HEK293 (cell line): ENCODE measurements around the gene RETREG2.

Experiments used
- CTCF ChIP-seq: fragments of 450-650 bp; formaldehyde crosslinking; IDR thresholded peaks from 2 replicates; pipeline ENCODE4 v1.5.1; 2016; ENCODE audit warnings: missing biosample characterization, missing genetic modification characterization
- FEZF1 ChIP-seq: fragments of 450-650 bp; formaldehyde crosslinking; IDR thresholded peaks from 2 replicates; pipeline ENCODE4 v1.5.1; 2016; ENCODE audit warnings: missing biosample characterization, missing genetic modification characterization
- GLI4 ChIP-seq: fragments of 450-650 bp; formaldehyde crosslinking; IDR thresholded peaks from 2 replicates; pipeline ENCODE4 v1.5.1; 2016; ENCODE audit warnings: missing biosample characterization, missing genetic modification characterization
- GLIS1 ChIP-seq: fragments of 450-650 bp; formaldehyde crosslinking; IDR thresholded peaks from 2 replicates; pipeline ENCODE4 v1.5.1; 2016; ENCODE audit warnings: missing biosample characterization, missing genetic modification characterization
- GLIS2 ChIP-seq: fragments of 450-650 bp; formaldehyde crosslinking; IDR thresholded peaks from 2 replicates; pipeline ENCODE4 v1.5.1; 2016; ENCODE audit warnings: missing biosample characterization, missing genetic modification characterization
- INSM2 ChIP-seq: fragments of 450-650 bp; formaldehyde crosslinking; IDR thresholded peaks from 2 replicates; pipeline ENCODE4 v1.5.1; 2016; ENCODE audit warnings: missing biosample characterization, missing genetic modification characterization
- KLF10 ChIP-seq: fragments of 450-650 bp; IDR thresholded peaks from 2 replicates; pipeline ENCODE4 v1.5.1; 2018; ENCODE audit warnings: missing biosample characterization, mild to moderate bottlenecking, missing genetic modification characterization
- KLF16 ChIP-seq: fragments of 450-650 bp; formaldehyde crosslinking; IDR thresholded peaks from 2 replicates; pipeline ENCODE4 v1.5.1; 2017; ENCODE audit warnings: missing biosample characterization, missing genetic modification characterization
- KLF17 ChIP-seq: fragments of 450-650 bp; formaldehyde crosslinking; IDR thresholded peaks from 2 replicates; pipeline ENCODE4 v1.5.1; 2016; ENCODE audit warnings: missing biosample characterization, missing genetic modification characterization
- KLF9 ChIP-seq: fragments of 450-650 bp; formaldehyde crosslinking; IDR thresholded peaks from 2 replicates; pipeline ENCODE4 v1.5.1; 2016; ENCODE audit warnings: missing biosample characterization, missing genetic modification characterization, low read depth
- MZF1 ChIP-seq: fragments of 450-650 bp; formaldehyde crosslinking; IDR thresholded peaks from 2 replicates; pipeline ENCODE4 v1.5.1; 2017; ENCODE audit warnings: missing biosample characterization, missing genetic modification characterization, borderline replicate concordance
- SP2 ChIP-seq: fragments of 450-650 bp; formaldehyde crosslinking; IDR thresholded peaks from 2 replicates; pipeline ENCODE4 v1.5.1; 2016; ENCODE audit warnings: missing biosample characterization, missing genetic modification characterization
- YY1 ChIP-seq: fragments of 450-650 bp; formaldehyde crosslinking; IDR thresholded peaks from 2 replicates; pipeline ENCODE4 v1.5.1; 2018; ENCODE audit warnings: missing biosample characterization, missing genetic modification characterization
- ZBTB8A ChIP-seq: fragments of 450-650 bp; formaldehyde crosslinking; IDR thresholded peaks from 2 replicates; pipeline ENCODE4 v1.5.1; 2016; ENCODE audit warnings: missing biosample characterization, missing genetic modification characterization
- ZFHX2 ChIP-seq: fragments of 450-650 bp; formaldehyde crosslinking; conservative IDR thresholded peaks from 2 replicates; pipeline ENCODE4 v1.5.1; 2016; ENCODE audit warnings: missing biosample characterization, missing genetic modification characterization
- ZNF10 ChIP-seq: fragments of 450-650 bp; formaldehyde crosslinking; IDR thresholded peaks from 2 replicates; pipeline ENCODE4 v1.5.1; 2017; ENCODE audit warnings: missing biosample characterization, missing genetic modification characterization
- ZNF561 ChIP-seq: fragments of 450-650 bp; IDR thresholded peaks from 2 replicates; pipeline ENCODE4 v1.5.1; 2018; ENCODE audit warnings: missing biosample characterization, missing genetic modification characterization, borderline replicate concordance
- ZNF600 ChIP-seq: fragments of 450-650 bp; formaldehyde crosslinking; IDR thresholded peaks from 2 replicates; pipeline ENCODE4 v1.5.1; 2016; ENCODE audit warnings: missing biosample characterization, missing genetic modification characterization
- ZSCAN30 ChIP-seq: fragments of 450-650 bp; IDR thresholded peaks from 2 replicates; pipeline ENCODE4 v1.5.1; 2018; ENCODE audit warnings: missing biosample characterization, mild to moderate bottlenecking, missing genetic modification characterization, moderate library complexity
- ZXDB ChIP-seq: fragments of 450-650 bp; formaldehyde crosslinking; IDR thresholded peaks from 2 replicates; pipeline ENCODE4 v1.5.1; 2016; ENCODE audit warnings: missing biosample characterization, missing genetic modification characterization
- TF ChIP-seq, protein P1 (sequence below): fragments of 450-650 bp; formaldehyde crosslinking; IDR thresholded peaks from 2 replicates; pipeline ENCODE4 v1.5.1; 2017; ENCODE audit warnings: missing biosample characterization, missing genetic modification characterization
- TF ChIP-seq, protein P2 (sequence below): fragments of 450-650 bp; formaldehyde crosslinking; IDR thresholded peaks from 2 replicates; pipeline ENCODE4 v1.5.1; 2016; ENCODE audit warnings: missing biosample characterization, missing genetic modification characterization
- TF ChIP-seq, protein P3 (sequence below): sonication (generic); formaldehyde crosslinking; IDR thresholded peaks from 2 replicates; pipeline ENCODE4 v1.8.1; 2022; ENCODE audit warnings: mild to moderate bottlenecking, moderate library complexity, missing genetic modification reagents
- TF ChIP-seq, protein P4 (sequence below): fragments of 450-650 bp; IDR thresholded peaks from 2 replicates; pipeline ENCODE4 v1.5.1; 2018; ENCODE audit warnings: missing biosample characterization, mild to moderate bottlenecking, missing genetic modification characterization
- TF ChIP-seq, protein P5 (sequence below): fragments of 450-650 bp; formaldehyde crosslinking; IDR thresholded peaks from 2 replicates; pipeline ENCODE4 v1.5.1; 2017; ENCODE audit warnings: missing biosample characterization, missing genetic modification characterization

Gene RETREG2

DNA sequence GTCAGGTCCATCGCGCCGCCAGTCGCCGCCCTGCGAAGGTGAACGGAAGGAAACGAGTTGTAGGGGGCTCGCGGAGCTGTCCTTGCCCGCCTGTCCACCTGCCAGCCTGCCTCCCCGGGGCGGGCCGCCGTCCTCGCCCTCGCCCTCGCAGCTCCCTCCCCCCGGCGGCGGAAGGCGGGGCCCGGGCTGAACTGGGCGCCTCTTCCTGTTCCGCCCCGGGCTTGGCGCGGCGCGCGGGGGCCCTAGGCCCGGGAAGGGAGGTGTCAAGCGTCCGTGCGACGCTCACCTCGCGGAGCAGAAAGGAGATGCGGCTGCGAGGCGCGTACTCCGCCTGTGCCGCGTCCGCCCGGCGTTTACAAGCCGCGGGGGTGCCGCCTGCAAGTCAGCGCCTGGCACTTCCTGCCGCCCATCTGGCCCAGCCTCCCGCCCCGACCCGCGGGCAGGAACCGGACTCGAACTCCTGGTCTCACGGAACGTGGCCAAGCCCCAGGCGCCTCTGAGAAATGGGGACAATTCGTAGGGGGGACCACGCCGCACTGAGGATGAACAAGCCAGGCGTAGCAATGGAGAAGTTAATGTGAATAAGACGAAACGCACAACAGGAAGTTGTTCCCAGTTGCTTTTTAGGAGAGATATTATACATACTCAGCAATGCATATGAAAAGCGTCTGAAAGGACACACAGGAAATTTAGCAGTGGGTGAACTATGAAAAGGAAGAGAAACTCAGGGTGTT is 1.1 kb upstream of the RETREG2 start, which contains the start of gene CNPPD1 (continued):
- peak; percentile 88; the same call in 1 of the 2 replicates for TF ChIP-seq KLF9
- peak; percentile 75; the same call in 1 of the 2 replicates for TF ChIP-seq ZSCAN30 (tag by site-specific recombination)
- TF ChIP-seq, protein P1, sequence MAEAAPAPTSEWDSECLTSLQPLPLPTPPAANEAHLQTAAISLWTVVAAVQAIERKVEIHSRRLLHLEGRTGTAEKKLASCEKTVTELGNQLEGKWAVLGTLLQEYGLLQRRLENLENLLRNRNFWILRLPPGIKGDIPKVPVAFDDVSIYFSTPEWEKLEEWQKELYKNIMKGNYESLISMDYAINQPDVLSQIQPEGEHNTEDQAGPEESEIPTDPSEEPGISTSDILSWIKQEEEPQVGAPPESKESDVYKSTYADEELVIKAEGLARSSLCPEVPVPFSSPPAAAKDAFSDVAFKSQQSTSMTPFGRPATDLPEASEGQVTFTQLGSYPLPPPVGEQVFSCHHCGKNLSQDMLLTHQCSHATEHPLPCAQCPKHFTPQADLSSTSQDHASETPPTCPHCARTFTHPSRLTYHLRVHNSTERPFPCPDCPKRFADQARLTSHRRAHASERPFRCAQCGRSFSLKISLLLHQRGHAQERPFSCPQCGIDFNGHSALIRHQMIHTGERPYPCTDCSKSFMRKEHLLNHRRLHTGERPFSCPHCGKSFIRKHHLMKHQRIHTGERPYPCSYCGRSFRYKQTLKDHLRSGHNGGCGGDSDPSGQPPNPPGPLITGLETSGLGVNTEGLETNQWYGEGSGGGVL, result peak; percentile 85
- TF ChIP-seq, protein P2, sequence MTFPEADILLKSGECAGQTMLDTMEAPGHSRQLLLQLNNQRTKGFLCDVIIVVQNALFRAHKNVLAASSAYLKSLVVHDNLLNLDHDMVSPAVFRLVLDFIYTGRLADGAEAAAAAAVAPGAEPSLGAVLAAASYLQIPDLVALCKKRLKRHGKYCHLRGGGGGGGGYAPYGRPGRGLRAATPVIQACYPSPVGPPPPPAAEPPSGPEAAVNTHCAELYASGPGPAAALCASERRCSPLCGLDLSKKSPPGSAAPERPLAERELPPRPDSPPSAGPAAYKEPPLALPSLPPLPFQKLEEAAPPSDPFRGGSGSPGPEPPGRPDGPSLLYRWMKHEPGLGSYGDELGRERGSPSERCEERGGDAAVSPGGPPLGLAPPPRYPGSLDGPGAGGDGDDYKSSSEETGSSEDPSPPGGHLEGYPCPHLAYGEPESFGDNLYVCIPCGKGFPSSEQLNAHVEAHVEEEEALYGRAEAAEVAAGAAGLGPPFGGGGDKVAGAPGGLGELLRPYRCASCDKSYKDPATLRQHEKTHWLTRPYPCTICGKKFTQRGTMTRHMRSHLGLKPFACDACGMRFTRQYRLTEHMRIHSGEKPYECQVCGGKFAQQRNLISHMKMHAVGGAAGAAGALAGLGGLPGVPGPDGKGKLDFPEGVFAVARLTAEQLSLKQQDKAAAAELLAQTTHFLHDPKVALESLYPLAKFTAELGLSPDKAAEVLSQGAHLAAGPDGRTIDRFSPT (tag by site-specific recombination), result peak; percentile 93
- no peak for TF ChIP-seq GLI4 (tag by site-specific recombination)
- TF ChIP-seq ZNF10, result peak; percentile 28; the same call in 1 of the 2 replicates
- peak; percentile 50; the same call in 1 of the 2 replicates for TF ChIP-seq KLF16 (tag by site-specific recombination)
- peak; percentile 52; the same call in 1 of the 2 replicates for TF ChIP-seq FEZF1 (tag by site-specific recombination)
- TF ChIP-seq KLF10, result peak; percentile 71; the same call in 1 of the 2 replicates
- TF ChIP-seq KLF17 (tag by site-specific recombination), result peak; percentile 26; the same call in 1 of the 2 replicates
- peak; percentile 75; the same call in 1 of the 2 replicates for TF ChIP-seq ZNF561 (tag by site-specific recombination)
- peak; percentile 62; the same call in 1 of the 2 replicates for TF ChIP-seq GLIS1 (tag by site-specific recombination)
- TF ChIP-seq, protein P3, sequence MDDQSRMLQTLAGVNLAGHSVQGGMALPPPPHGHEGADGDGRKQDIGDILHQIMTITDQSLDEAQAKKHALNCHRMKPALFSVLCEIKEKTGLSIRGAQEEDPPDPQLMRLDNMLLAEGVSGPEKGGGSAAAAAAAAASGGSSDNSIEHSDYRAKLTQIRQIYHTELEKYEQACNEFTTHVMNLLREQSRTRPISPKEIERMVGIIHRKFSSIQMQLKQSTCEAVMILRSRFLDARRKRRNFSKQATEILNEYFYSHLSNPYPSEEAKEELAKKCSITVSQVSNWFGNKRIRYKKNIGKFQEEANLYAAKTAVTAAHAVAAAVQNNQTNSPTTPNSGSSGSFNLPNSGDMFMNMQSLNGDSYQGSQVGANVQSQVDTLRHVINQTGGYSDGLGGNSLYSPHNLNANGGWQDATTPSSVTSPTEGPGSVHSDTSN (CRISPR knock-in tag), result no peak; the same call in 1 of the 2 replicates
- TF ChIP-seq, protein P4, sequence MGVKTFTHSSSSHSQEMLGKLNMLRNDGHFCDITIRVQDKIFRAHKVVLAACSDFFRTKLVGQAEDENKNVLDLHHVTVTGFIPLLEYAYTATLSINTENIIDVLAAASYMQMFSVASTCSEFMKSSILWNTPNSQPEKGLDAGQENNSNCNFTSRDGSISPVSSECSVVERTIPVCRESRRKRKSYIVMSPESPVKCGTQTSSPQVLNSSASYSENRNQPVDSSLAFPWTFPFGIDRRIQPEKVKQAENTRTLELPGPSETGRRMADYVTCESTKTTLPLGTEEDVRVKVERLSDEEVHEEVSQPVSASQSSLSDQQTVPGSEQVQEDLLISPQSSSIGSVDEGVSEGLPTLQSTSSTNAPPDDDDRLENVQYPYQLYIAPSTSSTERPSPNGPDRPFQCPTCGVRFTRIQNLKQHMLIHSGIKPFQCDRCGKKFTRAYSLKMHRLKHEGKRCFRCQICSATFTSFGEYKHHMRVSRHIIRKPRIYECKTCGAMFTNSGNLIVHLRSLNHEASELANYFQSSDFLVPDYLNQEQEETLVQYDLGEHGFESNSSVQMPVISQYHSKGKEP, result no peak
- 0 out of 2 replicates have a peak, but pooled peaks have one; percentile 63 for TF ChIP-seq CTCF (tag by site-specific recombination)
- TF ChIP-seq INSM2 (tag by site-specific recombination), result no peak
- peak; percentile 99 for TF ChIP-seq ZBTB8A
- TF ChIP-seq GLIS2, result peak; percentile 96
- peak; percentile 82 for TF ChIP-seq SP2
- peak; percentile 70 for TF ChIP-seq ZFHX2
- TF ChIP-seq ZNF600 (tag by site-specific recombination), result peak; percentile 57
- no peak for TF ChIP-seq MZF1 (tag by site-specific recombination)
- TF ChIP-seq ZXDB (tag by site-specific recombination), result peak; percentile 59; the same call in 1 of the 2 replicates
- TF ChIP-seq, protein P5, sequence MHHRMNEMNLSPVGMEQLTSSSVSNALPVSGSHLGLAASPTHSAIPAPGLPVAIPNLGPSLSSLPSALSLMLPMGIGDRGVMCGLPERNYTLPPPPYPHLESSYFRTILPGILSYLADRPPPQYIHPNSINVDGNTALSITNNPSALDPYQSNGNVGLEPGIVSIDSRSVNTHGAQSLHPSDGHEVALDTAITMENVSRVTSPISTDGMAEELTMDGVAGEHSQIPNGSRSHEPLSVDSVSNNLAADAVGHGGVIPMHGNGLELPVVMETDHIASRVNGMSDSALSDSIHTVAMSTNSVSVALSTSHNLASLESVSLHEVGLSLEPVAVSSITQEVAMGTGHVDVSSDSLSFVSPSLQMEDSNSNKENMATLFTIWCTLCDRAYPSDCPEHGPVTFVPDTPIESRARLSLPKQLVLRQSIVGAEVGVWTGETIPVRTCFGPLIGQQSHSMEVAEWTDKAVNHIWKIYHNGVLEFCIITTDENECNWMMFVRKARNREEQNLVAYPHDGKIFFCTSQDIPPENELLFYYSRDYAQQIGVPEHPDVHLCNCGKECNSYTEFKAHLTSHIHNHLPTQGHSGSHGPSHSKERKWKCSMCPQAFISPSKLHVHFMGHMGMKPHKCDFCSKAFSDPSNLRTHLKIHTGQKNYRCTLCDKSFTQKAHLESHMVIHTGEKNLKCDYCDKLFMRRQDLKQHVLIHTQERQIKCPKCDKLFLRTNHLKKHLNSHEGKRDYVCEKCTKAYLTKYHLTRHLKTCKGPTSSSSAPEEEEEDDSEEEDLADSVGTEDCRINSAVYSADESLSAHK (tag by site-specific recombination), result no peak
- TF ChIP-seq YY1 (tag by site-specific recombination), result no peak
